ENCODE measurements around the gene APBA2.

DNA sequence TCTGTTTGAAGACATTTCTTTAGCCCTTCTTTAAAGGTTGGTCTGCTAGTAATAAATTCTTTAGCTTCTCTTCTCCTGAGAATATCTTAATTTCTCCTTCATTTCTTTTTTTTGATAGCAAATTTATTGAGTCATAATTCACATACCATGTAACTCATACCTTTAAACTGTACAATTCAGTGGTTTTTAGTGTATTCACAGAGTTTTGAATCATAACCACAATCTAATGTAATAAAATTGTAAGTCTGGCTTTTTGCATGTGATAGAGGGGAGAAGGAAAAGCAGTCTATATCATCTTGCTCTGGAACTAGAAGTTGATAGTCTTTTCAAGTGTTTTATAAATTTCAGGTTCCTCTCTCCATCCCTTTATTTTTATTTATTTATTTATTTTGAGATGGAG lies 81.3 kb downstream of the APBA2 start:
- TF ChIP-seq, protein P1, sequence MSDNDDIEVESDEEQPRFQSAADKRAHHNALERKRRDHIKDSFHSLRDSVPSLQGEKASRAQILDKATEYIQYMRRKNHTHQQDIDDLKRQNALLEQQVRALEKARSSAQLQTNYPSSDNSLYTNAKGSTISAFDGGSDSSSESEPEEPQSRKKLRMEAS (IDR thresholded peaks at IDR 0.05): no peak
- TF ChIP-seq, protein P2, sequence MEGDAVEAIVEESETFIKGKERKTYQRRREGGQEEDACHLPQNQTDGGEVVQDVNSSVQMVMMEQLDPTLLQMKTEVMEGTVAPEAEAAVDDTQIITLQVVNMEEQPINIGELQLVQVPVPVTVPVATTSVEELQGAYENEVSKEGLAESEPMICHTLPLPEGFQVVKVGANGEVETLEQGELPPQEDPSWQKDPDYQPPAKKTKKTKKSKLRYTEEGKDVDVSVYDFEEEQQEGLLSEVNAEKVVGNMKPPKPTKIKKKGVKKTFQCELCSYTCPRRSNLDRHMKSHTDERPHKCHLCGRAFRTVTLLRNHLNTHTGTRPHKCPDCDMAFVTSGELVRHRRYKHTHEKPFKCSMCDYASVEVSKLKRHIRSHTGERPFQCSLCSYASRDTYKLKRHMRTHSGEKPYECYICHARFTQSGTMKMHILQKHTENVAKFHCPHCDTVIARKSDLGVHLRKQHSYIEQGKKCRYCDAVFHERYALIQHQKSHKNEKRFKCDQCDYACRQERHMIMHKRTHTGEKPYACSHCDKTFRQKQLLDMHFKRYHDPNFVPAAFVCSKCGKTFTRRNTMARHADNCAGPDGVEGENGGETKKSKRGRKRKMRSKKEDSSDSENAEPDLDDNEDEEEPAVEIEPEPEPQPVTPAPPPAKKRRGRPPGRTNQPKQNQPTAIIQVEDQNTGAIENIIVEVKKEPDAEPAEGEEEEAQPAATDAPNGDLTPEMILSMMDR (IDR thresholded peaks at IDR 0.05): no peak
- TF ChIP-seq, protein P3, sequence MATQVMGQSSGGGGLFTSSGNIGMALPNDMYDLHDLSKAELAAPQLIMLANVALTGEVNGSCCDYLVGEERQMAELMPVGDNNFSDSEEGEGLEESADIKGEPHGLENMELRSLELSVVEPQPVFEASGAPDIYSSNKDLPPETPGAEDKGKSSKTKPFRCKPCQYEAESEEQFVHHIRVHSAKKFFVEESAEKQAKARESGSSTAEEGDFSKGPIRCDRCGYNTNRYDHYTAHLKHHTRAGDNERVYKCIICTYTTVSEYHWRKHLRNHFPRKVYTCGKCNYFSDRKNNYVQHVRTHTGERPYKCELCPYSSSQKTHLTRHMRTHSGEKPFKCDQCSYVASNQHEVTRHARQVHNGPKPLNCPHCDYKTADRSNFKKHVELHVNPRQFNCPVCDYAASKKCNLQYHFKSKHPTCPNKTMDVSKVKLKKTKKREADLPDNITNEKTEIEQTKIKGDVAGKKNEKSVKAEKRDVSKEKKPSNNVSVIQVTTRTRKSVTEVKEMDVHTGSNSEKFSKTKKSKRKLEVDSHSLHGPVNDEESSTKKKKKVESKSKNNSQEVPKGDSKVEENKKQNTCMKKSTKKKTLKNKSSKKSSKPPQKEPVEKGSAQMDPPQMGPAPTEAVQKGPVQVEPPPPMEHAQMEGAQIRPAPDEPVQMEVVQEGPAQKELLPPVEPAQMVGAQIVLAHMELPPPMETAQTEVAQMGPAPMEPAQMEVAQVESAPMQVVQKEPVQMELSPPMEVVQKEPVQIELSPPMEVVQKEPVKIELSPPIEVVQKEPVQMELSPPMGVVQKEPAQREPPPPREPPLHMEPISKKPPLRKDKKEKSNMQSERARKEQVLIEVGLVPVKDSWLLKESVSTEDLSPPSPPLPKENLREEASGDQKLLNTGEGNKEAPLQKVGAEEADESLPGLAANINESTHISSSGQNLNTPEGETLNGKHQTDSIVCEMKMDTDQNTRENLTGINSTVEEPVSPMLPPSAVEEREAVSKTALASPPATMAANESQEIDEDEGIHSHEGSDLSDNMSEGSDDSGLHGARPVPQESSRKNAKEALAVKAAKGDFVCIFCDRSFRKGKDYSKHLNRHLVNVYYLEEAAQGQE (IDR thresholded peaks at IDR 0.05): no peak
- TF ChIP-seq CHD2 (IDR thresholded peaks at IDR 0.05; ENCODE audit: low read length, partially characterized antibody): no peak
- no peak for TF ChIP-seq RNF2 (IDR thresholded peaks at IDR 0.05; ENCODE audit: borderline replicate concordance, low read depth)
- no peak for TF ChIP-seq MYC (IDR thresholded peaks at IDR 0.05; ENCODE audit: borderline replicate concordance, low read length)
- TF ChIP-seq POLR2A (IDR thresholded peaks at IDR 0.05; ENCODE audit: low read length): no peak
- TF ChIP-seq NR3C1 (IDR thresholded peaks at IDR 0.05): no peak
- no peak for TF ChIP-seq PHF8 (IDR thresholded peaks at IDR 0.05; ENCODE audit: borderline replicate concordance, low read depth)
- no peak for TF ChIP-seq CBX2 (IDR thresholded peaks at IDR 0.05; ENCODE audit: borderline replicate concordance, low read depth)
- TF ChIP-seq ZFP36 (IDR thresholded peaks at IDR 0.05; ENCODE audit: borderline replicate concordance, partially characterized antibody): no peak
- TF ChIP-seq HDAC2 (IDR thresholded peaks at IDR 0.05): no peak
- TF ChIP-seq TFCP2L1 (CRISPR knock-in tag; IDR thresholded peaks at IDR 0.05): no peak
- TF ChIP-seq ESRRA (IDR thresholded peaks at IDR 0.05; ENCODE audit: borderline replicate concordance, low read length): no peak
